Thoracic aorta (tissue), 2 donors: ENCODE results near the gene AR. TPM values are rescaled to one million over a fixed set of nuclear protein-coding genes. Genes with fewer than 3 reads are reported as not detected.

Experiments used
- ATAC-seq: fragments of 150-250 bp; one replicate; pipeline ENCODE4 v1.8.0; 2017; ENCODE audit warnings: low read depth; ENCODE audit not compliant: insufficient number of reproducible peaks, low FRiP score
- DNase-seq: peaks from one replicate; pipeline ENCODE4 v3.0.0-alpha.2; 2020; ENCODE audit warnings: low spot score
- H3K27ac ChIP-seq, 2 donors: fragments of 200-600 bp; sonication (generic); 1 replicate in 1 of 2; 2 replicates in 1 of 2; pipeline ENCODE4 v1.5.1; 2016; ENCODE audit warnings: mild to moderate bottlenecking in 2 of 2, moderate library complexity in 2 of 2
- H3K27me3 ChIP-seq: fragments of 200-600 bp; sonication (generic); replicated peaks from 2 replicates; pipeline ENCODE4 v1.6.0; 2016; ENCODE audit warnings: mild to moderate bottlenecking; ENCODE audit not compliant: insufficient read depth
- H3K36me3 ChIP-seq: fragments of 200-600 bp; sonication (generic); one replicate; pipeline ENCODE4 v1.5.1; 2016
- H3K4me1 ChIP-seq, 2 donors: fragments of 200-600 bp; sonication (generic); 1 replicate in 1 of 2; 2 replicates in 1 of 2; pipeline versions ENCODE4 v1.5.1 to v1.6.0; 2016; ENCODE audit warnings: low read depth in 2 of 2, mild to moderate bottlenecking in 1 of 2; ENCODE audit not compliant: control insufficient read depth in 1 of 2
- H3K4me3 ChIP-seq: fragments of 200-600 bp; sonication (generic); 2 replicates; pipeline ENCODE4 v1.5.1; 2016; ENCODE audit warnings: mild to moderate bottlenecking
- H3K9me3 ChIP-seq: fragments of 200-600 bp; sonication (generic); 2 replicates; pipeline ENCODE4 v1.5.1; 2016
- total RNA-seq, 2 donors: library from RNA; depleted of rRNA; stranded (reverse); fragments of >200 nt; gene quantifications; one replicate each; pipeline versions ENCODE4 v1.1.0 to v1.2.3, GENCODE V29; 2016
- TF ChIP-seq, protein P1 (sequence below): fragments of 200-600 bp; sonication (generic); IDR thresholded peaks from one replicate; pipeline ENCODE4 v1.5.1; 2019; ENCODE audit warnings: antibody characterized with exemption

The AR gene
- total RNA-seq, 2 donors from 2014 or later, result 18.3 to 22.0 TPM

DNA sequence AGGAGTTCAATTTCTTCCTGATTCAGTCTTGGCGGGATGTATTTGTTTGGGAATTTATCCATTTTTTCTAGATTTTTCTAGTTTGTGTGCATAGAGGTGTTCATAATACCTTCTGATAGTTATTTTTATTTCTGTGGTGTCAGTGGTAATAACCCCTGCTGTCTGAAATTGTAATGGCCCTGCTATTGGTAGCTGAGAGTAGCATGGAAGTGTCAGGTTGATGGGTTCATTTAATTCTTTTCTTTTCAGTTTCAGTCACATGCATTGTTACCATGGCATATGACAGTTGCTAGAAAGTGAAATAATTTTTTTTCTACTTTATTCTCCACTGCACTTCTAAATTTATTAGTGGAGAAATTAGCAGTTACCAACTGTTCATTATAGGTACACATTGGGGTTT lies 20.7 kb downstream of the AR start:
- Histone ChIP-seq H3K4me1 (peaks cover 0 to 37% of the 10 kb centered on the region in 2 donors), H3K27ac (peak overlapping the region; percentile 43 to 73), H3K27me3 (no peaks in the 10 kb centered on the region), H3K4me3 (no peak overlapping the region), H3K36me3 (no peaks in the 10 kb centered on the region), H3K9me3 (no peaks in the 10 kb centered on the region)
- TF ChIP-seq, protein P1, sequence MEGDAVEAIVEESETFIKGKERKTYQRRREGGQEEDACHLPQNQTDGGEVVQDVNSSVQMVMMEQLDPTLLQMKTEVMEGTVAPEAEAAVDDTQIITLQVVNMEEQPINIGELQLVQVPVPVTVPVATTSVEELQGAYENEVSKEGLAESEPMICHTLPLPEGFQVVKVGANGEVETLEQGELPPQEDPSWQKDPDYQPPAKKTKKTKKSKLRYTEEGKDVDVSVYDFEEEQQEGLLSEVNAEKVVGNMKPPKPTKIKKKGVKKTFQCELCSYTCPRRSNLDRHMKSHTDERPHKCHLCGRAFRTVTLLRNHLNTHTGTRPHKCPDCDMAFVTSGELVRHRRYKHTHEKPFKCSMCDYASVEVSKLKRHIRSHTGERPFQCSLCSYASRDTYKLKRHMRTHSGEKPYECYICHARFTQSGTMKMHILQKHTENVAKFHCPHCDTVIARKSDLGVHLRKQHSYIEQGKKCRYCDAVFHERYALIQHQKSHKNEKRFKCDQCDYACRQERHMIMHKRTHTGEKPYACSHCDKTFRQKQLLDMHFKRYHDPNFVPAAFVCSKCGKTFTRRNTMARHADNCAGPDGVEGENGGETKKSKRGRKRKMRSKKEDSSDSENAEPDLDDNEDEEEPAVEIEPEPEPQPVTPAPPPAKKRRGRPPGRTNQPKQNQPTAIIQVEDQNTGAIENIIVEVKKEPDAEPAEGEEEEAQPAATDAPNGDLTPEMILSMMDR, result no peak
- ATAC-seq (no peak), DNase-seq (no peak)

DNA sequence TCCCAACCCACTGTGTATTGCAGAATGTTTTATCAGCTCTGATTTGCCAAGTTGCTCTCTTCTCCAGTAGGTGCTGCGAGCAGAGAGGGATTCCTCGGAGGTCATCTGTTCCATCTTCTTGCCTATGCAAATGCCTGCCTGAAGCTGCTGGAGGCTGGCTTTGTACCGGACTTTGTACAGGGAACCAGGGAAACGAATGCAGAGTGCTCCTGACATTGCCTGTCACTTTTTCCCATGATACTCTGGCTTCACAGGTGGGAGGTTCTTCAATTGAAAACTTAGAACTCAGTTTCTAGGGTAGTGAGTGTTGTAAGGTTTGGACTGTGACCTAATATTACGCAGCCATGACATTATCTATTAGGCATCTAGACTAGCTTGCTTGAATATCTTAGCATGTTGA lies 24.9 kb downstream of the AR start:
- TF ChIP-seq, protein P1, result no peak
- peaks cover 0 to 33% of the 10 kb centered on the region in 2 donors for H3K4me1 ChIP-seq
- no peaks in the 10 kb centered on the region for H3K9me3 ChIP-seq
- H3K27ac ChIP-seq, result no peak overlapping the region
- DNase-seq, result no peak
- no peak overlapping the region for H3K4me3 ChIP-seq
- H3K27me3 ChIP-seq, result no peaks in the 10 kb centered on the region
- no peak for ATAC-seq
- no peaks in the 10 kb centered on the region for H3K36me3 ChIP-seq

DNA sequence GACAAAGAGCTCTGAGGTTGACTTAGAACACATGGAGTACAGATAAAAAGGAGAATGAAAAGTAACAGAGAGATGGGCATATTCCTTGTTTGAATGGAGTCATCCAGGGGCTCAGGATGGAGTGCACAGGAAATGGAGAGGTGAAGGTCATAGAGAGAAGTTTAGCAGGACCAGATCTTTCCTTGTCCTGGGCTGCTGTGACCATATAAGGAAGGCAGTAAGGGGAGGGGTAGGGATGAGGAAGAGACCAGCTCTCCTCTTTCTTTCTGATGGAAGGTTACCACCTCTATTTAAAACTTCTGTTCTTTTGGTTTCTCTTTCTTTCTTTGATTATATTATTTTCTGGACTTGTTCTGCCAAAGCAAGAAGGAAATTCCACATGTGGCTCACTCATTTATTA lies 27.0 kb downstream of the AR start:
- no peak overlapping the region for H3K4me3 ChIP-seq
- H3K27ac ChIP-seq, result peak overlapping the region in 1 of 2 donors; percentile 22

DNA sequence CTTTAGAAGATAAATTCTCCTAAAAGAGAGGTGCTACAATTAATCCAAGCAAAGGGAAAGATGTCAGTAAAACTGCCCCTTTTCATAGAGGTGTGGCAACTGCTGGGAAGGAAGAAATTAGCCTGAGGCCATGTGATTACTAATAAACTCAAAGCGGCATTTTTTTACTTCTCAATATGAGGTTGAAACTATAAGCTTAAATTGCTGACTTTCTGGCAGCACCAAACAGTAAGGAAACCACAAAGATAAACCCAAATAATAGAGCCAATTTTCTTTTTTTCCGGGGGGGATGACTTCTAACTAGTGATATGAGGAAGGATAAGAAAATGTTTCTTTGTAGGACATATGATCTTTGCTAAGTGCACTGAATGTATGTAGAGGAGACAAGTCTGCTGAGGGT lies 30.9 kb downstream of the AR start:
- Histone ChIP-seq H3K36me3 (no peaks in the 10 kb centered on the region), H3K9me3 (no peaks in the 10 kb centered on the region), H3K27me3 (no peaks in the 10 kb centered on the region), H3K27ac (no peak overlapping the region), H3K4me3 (no peak overlapping the region), H3K4me1 (peaks cover 0 to 6% of the 10 kb centered on the region in 2 donors)
- no peak for ATAC-seq
- DNase-seq, result no peak
- TF ChIP-seq, protein P1, result no peak

More for the DNA sequence above, 27.0 kb downstream of the AR start:
- Histone ChIP-seq H3K9me3 (no peaks in the 10 kb centered on the region), H3K27me3 (no peaks in the 10 kb centered on the region), H3K36me3 (no peaks in the 10 kb centered on the region), H3K4me1 (peaks cover 0 to 27% of the 10 kb centered on the region in 2 donors)
- DNase-seq (no peak), ATAC-seq (no peak)
- TF ChIP-seq, protein P1, result no peak

DNA sequence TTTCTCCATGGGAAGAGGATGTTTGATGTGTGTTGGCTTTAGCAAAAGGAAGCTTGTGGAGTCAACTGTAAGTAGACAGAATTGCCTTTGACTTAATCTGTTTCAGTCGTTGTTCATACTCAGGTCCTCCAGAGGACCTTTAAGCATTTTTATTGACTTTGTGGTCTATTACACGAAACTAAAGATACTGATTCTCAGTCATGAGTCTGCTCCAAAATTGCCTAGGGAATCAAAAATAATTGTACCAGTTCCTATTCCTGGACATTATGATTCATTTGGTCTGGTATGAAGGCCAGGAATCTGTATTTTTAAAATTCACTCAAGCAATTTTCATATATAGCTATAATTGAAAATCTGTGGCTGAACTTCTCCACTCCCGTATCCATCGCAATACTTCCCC lies 38.6 kb downstream of the AR start:
- Histone ChIP-seq H3K27ac (no peak overlapping the region), H3K9me3 (no peaks in the 10 kb centered on the region), H3K4me1 (peaks cover 0 to 6% of the 10 kb centered on the region in 2 donors), H3K4me3 (no peak overlapping the region), H3K36me3 (no peaks in the 10 kb centered on the region), H3K27me3 (no peaks in the 10 kb centered on the region)
- ATAC-seq (no peak), DNase-seq (no peak)
- TF ChIP-seq, protein P1, result no peak
